Erythroblast (primary cell): ENCODE data around the gene NR1H2.

Experiments
- GATA1 ChIP-seq: IDR thresholded peaks from 2 replicates; pipeline ENCODE4 v1.6.1; 2011; ENCODE audit warnings: low read depth, mild to moderate bottlenecking, control low read depth, low read length, moderate library complexity
- POLR2A ChIP-seq: IDR thresholded peaks from 2 replicates; pipeline ENCODE4 v1.6.1; 2011; ENCODE audit warnings: mild to moderate bottlenecking, low read length

GRCh38 chr19:50365434-50366306 is 10.6 kb upstream of the NR1H2 start, which contains the start of gene NAPSA:
- TF ChIP-seq POLR2A, result no peak
- no peak for TF ChIP-seq GATA1
